ENCODE results near the gene NCMAP. TPM values are rescaled to one million over a fixed set of nuclear protein-coding genes. Genes with fewer than 3 reads are reported as not detected.

The NCMAP gene
- total RNA-seq, 1 experiment from 2014 or later: 0.33 TPM

GRCh38 chr1:24648919-24649318 lies 93.0 kb downstream of the NCMAP start:
- TF ChIP-seq CTCF (IDR thresholded peaks at IDR 0.05): no peak
- TF ChIP-seq TCF7L2 (IDR thresholded peaks at IDR 0.05; ENCODE audit: low read depth, low read length): no peak
- TF ChIP-seq POLR2AphosphoS5 (IDR thresholded peaks at IDR 0.05; ENCODE audit: low read depth, low read length): no peak
- no peak for TF ChIP-seq SIN3A (IDR thresholded peaks at IDR 0.05; ENCODE audit: borderline replicate concordance, insufficient read depth, low read depth, low read length)
- Histone ChIP-seq H3K27me3 (ENCODE audit: control insufficient read depth, insufficient read depth, low read length) (no peaks in the 10 kb centered on the region), H3K9me3 (ENCODE audit: control insufficient read depth, insufficient read depth, low read depth, low read length) (no peaks in the 10 kb centered on the region), H3K4me1 (ENCODE audit: control insufficient read depth, insufficient read depth, low read length) (peaks cover 15% of the 10 kb centered on the region), H3K36me3 (ENCODE audit: control insufficient read depth, insufficient read depth, low read length) (peaks cover 95% of the 10 kb centered on the region), H3K27ac (ENCODE audit: low read length) (no peak overlapping the region), H3K4me3 (ENCODE audit: low read depth in 2 of 2, low read length in 2 of 2) (no peak overlapping the region)
- ATAC-seq (no peak), DNase-seq (ENCODE audit: low read depth, low spot score) (no peak)
- ChIA-PET POLR2A (no interaction called here), CTCF (no interaction called here)
- intact Hi-C loops (cut with micrococcal nuclease; ENCODE audit: unreplicated experiment) (no loop called here), in situ Hi-C loops (cut with HindIII; ENCODE audit: low pct_unique_long_range_greater_than_20kb, low sequenced_read_pairs) (no loop called here)
- no TSS peak for BruUV-seq (replicated peaks)

GRCh38 chr1:24652382-24652781 lies 96.5 kb downstream of the NCMAP start:
- H3K9me3 ChIP-seq (ENCODE audit: control insufficient read depth, insufficient read depth, low read depth, low read length): no peaks in the 10 kb centered on the region
- H3K4me1 ChIP-seq (ENCODE audit: control insufficient read depth, insufficient read depth, low read length): no peaks in the 10 kb centered on the region
- no peak overlapping the region for H3K4me3 ChIP-seq (ENCODE audit: low read depth in 2 of 2, low read length in 2 of 2)
- no peak for TF ChIP-seq CTCF (IDR thresholded peaks at IDR 0.05)
- no peak for TF ChIP-seq SIN3A (IDR thresholded peaks at IDR 0.05; ENCODE audit: borderline replicate concordance, insufficient read depth, low read depth, low read length)
- no peak for TF ChIP-seq REST (IDR thresholded peaks at IDR 0.05; ENCODE audit: insufficient read depth in 1 of 2, low read depth in 2 of 2, low read length in 1 of 2)
- TF ChIP-seq TCF7L2 (IDR thresholded peaks at IDR 0.05; ENCODE audit: low read depth, low read length): no peak
- TF ChIP-seq POLR2AphosphoS5 (IDR thresholded peaks at IDR 0.05; ENCODE audit: low read depth, low read length): no peak
- ChIA-PET CTCF (no interaction called here), POLR2A (interaction anchor here (0.6 to 0.9 kb wide), 2 partner anchors 78 to 207 kb away, joined by 4 read pairs; no protein-coding TSS in a partner anchor)
- in situ Hi-C loops (cut with HindIII; ENCODE audit: low pct_unique_long_range_greater_than_20kb, low sequenced_read_pairs): no loop called here
- no peak overlapping the region for H3K27ac ChIP-seq (ENCODE audit: low read length)
- H3K27me3 ChIP-seq (ENCODE audit: control insufficient read depth, insufficient read depth, low read length): no peaks in the 10 kb centered on the region
- peaks cover 94% of the 10 kb centered on the region for H3K36me3 ChIP-seq (ENCODE audit: control insufficient read depth, insufficient read depth, low read length)
- intact Hi-C loops (cut with micrococcal nuclease; ENCODE audit: unreplicated experiment): no loop called here
- ATAC-seq (no peak), DNase-seq (ENCODE audit: low read depth, low spot score) (no peak)
- no TSS peak for BruUV-seq (replicated peaks)

Data from Panc1 (cell line).